Smooth muscle cell (in vitro differentiated cells): Measurements from ENCODE around the gene CNTLN. TPM values are rescaled to one million over a fixed set of nuclear protein-coding genes. Genes with fewer than 3 reads are reported as not detected.

Source experiments
- DNase-seq: peaks from one replicate; lab custom pipeline; 2025; ENCODE audit not compliant: unreplicated experiment; lab: John Stamatoyannopoulos, UW
- H2AFZ ChIP-seq: fragments of 200-600 bp; sonication (generic); 2 replicates; pipeline ENCODE4 v1.6.0; 2016; ENCODE audit warnings: antibody characterized with exemption, low read depth, mild to moderate bottlenecking
- H3F3A ChIP-seq: fragments of 200-600 bp; sonication (generic); 2 replicates; pipeline ENCODE4 v1.6.0; 2017; ENCODE audit warnings: antibody characterized with exemption, low read depth
- H3K27ac ChIP-seq: fragments of 200-600 bp; sonication (generic); 2 replicates; pipeline ENCODE4 v1.5.1; 2016; ENCODE audit warnings: low read depth, mild to moderate bottlenecking
- H3K27me3 ChIP-seq: fragments of 200-600 bp; sonication (generic); 2 replicates; pipeline ENCODE4 v1.6.1; 2016; ENCODE audit warnings: low read depth, mild to moderate bottlenecking
- H3K36me3 ChIP-seq: fragments of 200-600 bp; sonication (generic); 2 replicates; pipeline ENCODE4 v1.5.1; 2016; ENCODE audit warnings: low read depth
- H3K4me1 ChIP-seq: fragments of 200-600 bp; sonication (generic); 2 replicates; pipeline ENCODE4 v1.5.1; 2016; ENCODE audit warnings: low read depth
- H3K4me2 ChIP-seq: fragments of 200-600 bp; sonication (generic); 2 replicates; pipeline ENCODE4 v1.6.0; 2016; ENCODE audit warnings: mild to moderate bottlenecking
- H3K4me3 ChIP-seq: fragments of 200-600 bp; sonication (generic); 2 replicates; pipeline ENCODE4 v1.5.1; 2016; ENCODE audit warnings: mild to moderate bottlenecking
- H3K79me2 ChIP-seq: fragments of 200-600 bp; sonication (generic); 2 replicates; pipeline ENCODE4 v1.6.0; 2016; ENCODE audit warnings: low read depth, mild to moderate bottlenecking
- H3K9ac ChIP-seq: fragments of 200-600 bp; sonication (generic); 2 replicates; pipeline ENCODE4 v1.6.0; 2016; ENCODE audit warnings: low read depth
- H3K9me3 ChIP-seq: fragments of 200-600 bp; sonication (generic); replicated peaks from 2 replicates; pipeline ENCODE4 v1.5.1; 2016; ENCODE audit warnings: low read depth
- H4K20me1 ChIP-seq: fragments of 200-600 bp; sonication (generic); 2 replicates; pipeline ENCODE4 v1.6.0; 2016; ENCODE audit warnings: low read depth
- WGBS: methylation state at CpG from one replicate; pipeline ENCODE4 v1.1.7; 2016; ENCODE audit warnings: low lambda C conversion rate; 5-methylcytosine and 5-hydroxymethylcytosine counted together
- polyA plus RNA-seq: library from polyadenylated mRNA; unstranded; fragments of >200 nt; fragmentation: Nextera tagmentation; extraction: Ambion mirVana; gene quantifications from 2 replicates; pipeline ENCODE4 v1.2.1, GENCODE V29; 2016
- total RNA-seq: library from RNA; depleted of rRNA; stranded (reverse); fragments of >200 nt; gene quantifications from 2 replicates; pipeline ENCODE4 v1.2.3, GENCODE V29; 2014
- TF ChIP-seq, protein P1 (sequence below): fragments of 200-600 bp; sonication (generic); IDR thresholded peaks from 2 replicates; pipeline ENCODE4 v1.5.1; 2017; ENCODE audit warnings: borderline replicate concordance, mild to moderate bottlenecking, antibody characterized with exemption; ENCODE audit not compliant: insufficient read depth, poor library complexity, severe bottlenecking

The CNTLN gene
- total and polyA plus RNA-seq, 2 experiments from 2014 or later = 5.7 to 9.0 TPM

DNA sequence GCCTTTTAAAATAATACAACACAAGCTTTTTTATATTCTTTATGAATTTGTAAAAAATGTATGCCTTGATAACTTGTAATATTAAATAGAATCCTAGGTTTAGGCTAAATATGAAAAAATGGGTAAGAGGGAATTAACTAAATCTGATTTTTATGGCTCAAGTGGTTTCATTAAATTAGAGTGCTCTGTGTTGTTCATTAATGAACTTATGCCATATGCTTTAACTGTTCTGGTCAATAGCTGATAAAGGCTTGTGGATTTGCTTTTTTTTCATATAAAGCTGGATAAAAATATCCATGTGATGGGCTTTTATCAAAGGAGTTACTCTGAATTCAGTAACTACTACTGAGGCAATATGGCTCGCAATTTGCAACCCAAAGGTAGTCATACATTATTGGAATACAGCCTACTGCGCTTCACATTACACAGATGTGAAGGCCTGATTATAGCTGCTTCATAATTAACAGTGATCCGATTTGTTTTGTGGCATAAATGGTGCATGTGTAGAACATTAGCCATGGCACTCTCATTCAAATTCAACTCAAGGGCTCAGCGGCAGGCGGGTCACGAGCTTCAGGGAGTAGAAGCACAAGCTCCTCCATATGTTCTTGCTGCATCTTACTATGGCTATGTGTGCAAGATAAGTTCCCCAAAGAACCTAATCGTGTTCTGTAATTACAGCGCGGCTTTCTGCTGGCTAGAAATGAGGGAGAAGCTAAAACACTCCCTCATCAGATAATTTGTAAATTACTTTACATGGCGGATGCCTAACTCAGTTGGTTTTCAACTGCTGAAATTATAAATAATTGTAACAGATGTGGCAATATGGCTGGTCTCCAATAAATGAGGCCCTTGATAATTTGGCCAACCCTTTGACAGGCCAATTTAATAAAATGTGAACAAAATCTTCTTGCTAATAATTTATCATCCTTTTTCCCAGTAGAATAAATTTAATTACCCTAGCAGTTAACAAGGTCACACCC is 188.3 kb downstream of the CNTLN start:
- DNase-seq = no peak
- H3K4me1 ChIP-seq = no peaks in the 10 kb centered on the region
- H3K9ac ChIP-seq = no peak overlapping the region
- H2AFZ ChIP-seq = no peak overlapping the region
- no peaks in the 10 kb centered on the region for H3K79me2 ChIP-seq
- TF ChIP-seq, protein P1, sequence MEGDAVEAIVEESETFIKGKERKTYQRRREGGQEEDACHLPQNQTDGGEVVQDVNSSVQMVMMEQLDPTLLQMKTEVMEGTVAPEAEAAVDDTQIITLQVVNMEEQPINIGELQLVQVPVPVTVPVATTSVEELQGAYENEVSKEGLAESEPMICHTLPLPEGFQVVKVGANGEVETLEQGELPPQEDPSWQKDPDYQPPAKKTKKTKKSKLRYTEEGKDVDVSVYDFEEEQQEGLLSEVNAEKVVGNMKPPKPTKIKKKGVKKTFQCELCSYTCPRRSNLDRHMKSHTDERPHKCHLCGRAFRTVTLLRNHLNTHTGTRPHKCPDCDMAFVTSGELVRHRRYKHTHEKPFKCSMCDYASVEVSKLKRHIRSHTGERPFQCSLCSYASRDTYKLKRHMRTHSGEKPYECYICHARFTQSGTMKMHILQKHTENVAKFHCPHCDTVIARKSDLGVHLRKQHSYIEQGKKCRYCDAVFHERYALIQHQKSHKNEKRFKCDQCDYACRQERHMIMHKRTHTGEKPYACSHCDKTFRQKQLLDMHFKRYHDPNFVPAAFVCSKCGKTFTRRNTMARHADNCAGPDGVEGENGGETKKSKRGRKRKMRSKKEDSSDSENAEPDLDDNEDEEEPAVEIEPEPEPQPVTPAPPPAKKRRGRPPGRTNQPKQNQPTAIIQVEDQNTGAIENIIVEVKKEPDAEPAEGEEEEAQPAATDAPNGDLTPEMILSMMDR = no peak
- no peaks in the 10 kb centered on the region for H3K27me3 ChIP-seq
- no peak overlapping the region for H3K27ac ChIP-seq
- WGBS = 95% methylated on average over 10 of the region's 10 CpGs
- H3K9me3 ChIP-seq = no peaks in the 10 kb centered on the region
- H3K4me2 ChIP-seq = no peak overlapping the region
- H3K4me3 ChIP-seq = no peak overlapping the region
- no peaks in the 10 kb centered on the region for H3K36me3 ChIP-seq
- H4K20me1 ChIP-seq = no peaks in the 10 kb centered on the region
- no peaks in the 10 kb centered on the region for H3F3A ChIP-seq

DNA sequence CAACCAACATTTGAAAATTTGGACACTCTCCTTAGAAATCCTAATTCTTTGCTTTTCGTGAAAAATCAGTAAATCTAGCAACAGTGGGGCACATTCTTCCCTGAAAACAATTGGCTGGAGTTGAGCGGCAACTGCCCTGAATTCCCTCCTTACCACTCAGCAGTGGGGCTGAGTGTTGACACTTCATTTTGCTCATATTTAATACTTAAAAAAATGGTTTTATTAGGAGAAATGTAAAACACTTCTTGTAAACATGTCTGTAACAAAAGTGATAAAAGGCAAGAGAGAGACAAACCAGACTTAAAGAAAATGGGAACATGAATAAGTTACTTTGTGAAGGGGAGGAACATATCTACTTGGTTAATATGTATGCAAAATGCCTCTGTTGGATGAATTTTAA is 193.5 kb downstream of the CNTLN start:
- Histone ChIP-seq H3K4me3 (no peak overlapping the region), H3K27me3 (no peaks in the 10 kb centered on the region), H3K79me2 (no peaks in the 10 kb centered on the region), H3F3A (no peaks in the 10 kb centered on the region), H3K4me1 (no peaks in the 10 kb centered on the region), H2AFZ (no peak overlapping the region), H3K4me2 (no peak overlapping the region), H4K20me1 (no peaks in the 10 kb centered on the region), H3K36me3 (no peaks in the 10 kb centered on the region), H3K9me3 (no peaks in the 10 kb centered on the region), H3K27ac (no peak overlapping the region), H3K9ac (no peak overlapping the region)
- TF ChIP-seq, protein P1 = no peak
- DNase-seq = no peak
- WGBS = 39% methylated on average over 2 of the region's 2 CpGs

DNA sequence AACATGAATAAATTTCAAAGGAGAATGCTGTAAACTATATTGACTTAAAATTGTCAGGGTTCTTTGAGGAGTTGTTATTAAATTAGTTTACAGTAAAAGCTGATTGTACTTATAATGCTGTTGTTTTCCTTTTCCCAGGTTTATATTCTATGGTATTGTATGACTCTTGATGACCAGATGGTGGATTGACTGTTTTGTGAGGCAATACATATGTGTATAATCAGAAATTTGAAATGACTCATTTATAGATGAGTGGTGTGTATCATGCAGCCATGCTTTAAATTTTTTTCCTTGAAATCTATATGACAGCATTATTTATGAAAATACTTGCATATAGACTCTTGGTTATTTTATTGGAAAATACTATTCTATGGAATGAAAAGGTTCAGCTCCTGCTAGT is 195.3 kb downstream of the CNTLN start:
- DNase-seq = no peak
- Histone ChIP-seq H3K27me3 (no peaks in the 10 kb centered on the region), H3K36me3 (no peaks in the 10 kb centered on the region)

More for the DNA sequence above, 195.3 kb downstream of the CNTLN start:
- H3K9me3 ChIP-seq = no peaks in the 10 kb centered on the region
- no peak overlapping the region for H3K9ac ChIP-seq
- no peaks in the 10 kb centered on the region for H4K20me1 ChIP-seq
- no peak overlapping the region for H2AFZ ChIP-seq
- no peaks in the 10 kb centered on the region for H3F3A ChIP-seq
- H3K79me2 ChIP-seq = no peaks in the 10 kb centered on the region
- no peaks in the 10 kb centered on the region for H3K4me1 ChIP-seq
- no peak overlapping the region for H3K27ac ChIP-seq
- no peak overlapping the region for H3K4me3 ChIP-seq
- no peak overlapping the region for H3K4me2 ChIP-seq
- TF ChIP-seq, protein P1 = no peak
